ENCODE measurements around the gene TSHZ2.

DNA sequence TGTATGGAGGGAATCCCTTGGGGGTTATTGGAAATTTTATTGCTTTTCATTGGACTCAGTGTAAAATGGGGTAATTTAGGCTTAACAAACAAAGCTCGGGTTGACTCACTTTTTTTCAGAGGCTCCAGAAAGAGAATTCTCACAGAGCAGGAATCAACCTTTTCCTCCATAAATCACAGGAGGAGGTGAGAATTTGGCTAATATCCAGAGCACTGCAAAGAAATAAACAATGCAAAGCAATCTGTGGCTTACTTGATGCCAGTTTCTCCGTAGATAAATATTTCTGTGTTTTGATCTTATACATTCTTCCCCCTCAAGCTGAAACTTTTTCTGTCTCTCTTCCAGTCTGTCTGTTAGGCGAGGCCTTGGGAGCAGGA, 176.6 kb downstream of the TSHZ2 start:
- TF ChIP-seq POLR2AphosphoS5 (IDR thresholded peaks at IDR 0.05), result no peak
- TF ChIP-seq, protein P1, sequence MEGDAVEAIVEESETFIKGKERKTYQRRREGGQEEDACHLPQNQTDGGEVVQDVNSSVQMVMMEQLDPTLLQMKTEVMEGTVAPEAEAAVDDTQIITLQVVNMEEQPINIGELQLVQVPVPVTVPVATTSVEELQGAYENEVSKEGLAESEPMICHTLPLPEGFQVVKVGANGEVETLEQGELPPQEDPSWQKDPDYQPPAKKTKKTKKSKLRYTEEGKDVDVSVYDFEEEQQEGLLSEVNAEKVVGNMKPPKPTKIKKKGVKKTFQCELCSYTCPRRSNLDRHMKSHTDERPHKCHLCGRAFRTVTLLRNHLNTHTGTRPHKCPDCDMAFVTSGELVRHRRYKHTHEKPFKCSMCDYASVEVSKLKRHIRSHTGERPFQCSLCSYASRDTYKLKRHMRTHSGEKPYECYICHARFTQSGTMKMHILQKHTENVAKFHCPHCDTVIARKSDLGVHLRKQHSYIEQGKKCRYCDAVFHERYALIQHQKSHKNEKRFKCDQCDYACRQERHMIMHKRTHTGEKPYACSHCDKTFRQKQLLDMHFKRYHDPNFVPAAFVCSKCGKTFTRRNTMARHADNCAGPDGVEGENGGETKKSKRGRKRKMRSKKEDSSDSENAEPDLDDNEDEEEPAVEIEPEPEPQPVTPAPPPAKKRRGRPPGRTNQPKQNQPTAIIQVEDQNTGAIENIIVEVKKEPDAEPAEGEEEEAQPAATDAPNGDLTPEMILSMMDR (IDR thresholded peaks at IDR 0.05; ENCODE audit: poor library complexity, severe bottlenecking), result no peak
- no peak for TF ChIP-seq EZH2 (IDR thresholded peaks at IDR 0.05; ENCODE audit: borderline replicate concordance, insufficient read depth, low read length, poor library complexity, severe bottlenecking)
- no peak for TF ChIP-seq REST (IDR thresholded peaks at IDR 0.05; ENCODE audit: borderline replicate concordance)
- no peak for TF ChIP-seq TAF1 (IDR thresholded peaks at IDR 0.05; ENCODE audit: low read depth)
